GM12801 (cell line): ENCODE measurements around the gene IGSF8.

Source experiments
- TF ChIP-seq, protein P1 (sequence below): IDR thresholded peaks from one replicate; pipeline ENCODE4 v1.5.1; 2011; ENCODE audit warnings: control low read depth; ENCODE audit not compliant: insufficient read length; ENCODE audit errors: extremely low read depth

Gene IGSF8

DNA sequence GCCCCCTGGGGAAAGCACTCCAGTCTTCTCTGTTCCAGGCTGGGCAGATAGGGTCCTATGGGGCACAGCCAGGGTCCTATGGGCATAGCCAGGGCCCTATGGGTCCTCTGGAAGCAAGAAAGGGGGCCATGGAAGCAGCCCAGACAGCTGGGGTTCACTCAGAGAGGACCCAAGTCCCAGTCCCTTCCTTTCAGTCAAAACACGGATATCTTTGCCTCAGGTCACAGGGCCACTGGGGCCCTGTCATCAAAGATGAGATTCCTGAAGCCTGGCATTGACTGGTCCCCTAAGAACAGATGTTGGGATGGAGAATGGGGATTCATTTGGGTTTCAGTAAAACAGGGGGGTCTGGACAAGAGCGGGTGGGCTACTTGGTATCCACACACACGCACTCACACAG is 8.5 kb downstream of the IGSF8 start:
- TF ChIP-seq, protein P1, sequence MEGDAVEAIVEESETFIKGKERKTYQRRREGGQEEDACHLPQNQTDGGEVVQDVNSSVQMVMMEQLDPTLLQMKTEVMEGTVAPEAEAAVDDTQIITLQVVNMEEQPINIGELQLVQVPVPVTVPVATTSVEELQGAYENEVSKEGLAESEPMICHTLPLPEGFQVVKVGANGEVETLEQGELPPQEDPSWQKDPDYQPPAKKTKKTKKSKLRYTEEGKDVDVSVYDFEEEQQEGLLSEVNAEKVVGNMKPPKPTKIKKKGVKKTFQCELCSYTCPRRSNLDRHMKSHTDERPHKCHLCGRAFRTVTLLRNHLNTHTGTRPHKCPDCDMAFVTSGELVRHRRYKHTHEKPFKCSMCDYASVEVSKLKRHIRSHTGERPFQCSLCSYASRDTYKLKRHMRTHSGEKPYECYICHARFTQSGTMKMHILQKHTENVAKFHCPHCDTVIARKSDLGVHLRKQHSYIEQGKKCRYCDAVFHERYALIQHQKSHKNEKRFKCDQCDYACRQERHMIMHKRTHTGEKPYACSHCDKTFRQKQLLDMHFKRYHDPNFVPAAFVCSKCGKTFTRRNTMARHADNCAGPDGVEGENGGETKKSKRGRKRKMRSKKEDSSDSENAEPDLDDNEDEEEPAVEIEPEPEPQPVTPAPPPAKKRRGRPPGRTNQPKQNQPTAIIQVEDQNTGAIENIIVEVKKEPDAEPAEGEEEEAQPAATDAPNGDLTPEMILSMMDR: no peak

GRCh38 chr1:160087118-160087662 is 11.2 kb downstream of the IGSF8 start:
- TF ChIP-seq, protein P1: no peak

DNA sequence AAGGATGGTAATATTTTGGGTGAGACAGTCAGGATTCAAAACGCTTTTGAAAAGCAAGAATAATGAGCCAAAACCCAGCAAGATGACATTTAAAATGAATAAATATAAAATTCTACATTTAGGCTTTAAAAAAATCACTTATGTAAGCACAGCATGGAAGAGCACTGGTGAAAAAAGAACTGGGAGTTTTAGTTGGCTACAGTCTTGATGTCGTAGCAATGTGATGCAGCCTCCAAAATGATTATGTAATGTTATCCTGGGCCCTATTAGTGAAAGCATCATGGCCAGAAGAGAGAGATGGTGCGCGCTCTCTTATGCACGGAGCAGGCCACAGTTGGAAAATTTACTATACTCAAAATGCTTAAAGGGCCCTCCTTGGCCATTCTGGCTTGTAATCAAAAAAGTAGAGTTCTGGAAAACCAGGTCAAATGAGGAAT is 11.9 kb downstream of the IGSF8 start:
- TF ChIP-seq, protein P1: no peak

DNA sequence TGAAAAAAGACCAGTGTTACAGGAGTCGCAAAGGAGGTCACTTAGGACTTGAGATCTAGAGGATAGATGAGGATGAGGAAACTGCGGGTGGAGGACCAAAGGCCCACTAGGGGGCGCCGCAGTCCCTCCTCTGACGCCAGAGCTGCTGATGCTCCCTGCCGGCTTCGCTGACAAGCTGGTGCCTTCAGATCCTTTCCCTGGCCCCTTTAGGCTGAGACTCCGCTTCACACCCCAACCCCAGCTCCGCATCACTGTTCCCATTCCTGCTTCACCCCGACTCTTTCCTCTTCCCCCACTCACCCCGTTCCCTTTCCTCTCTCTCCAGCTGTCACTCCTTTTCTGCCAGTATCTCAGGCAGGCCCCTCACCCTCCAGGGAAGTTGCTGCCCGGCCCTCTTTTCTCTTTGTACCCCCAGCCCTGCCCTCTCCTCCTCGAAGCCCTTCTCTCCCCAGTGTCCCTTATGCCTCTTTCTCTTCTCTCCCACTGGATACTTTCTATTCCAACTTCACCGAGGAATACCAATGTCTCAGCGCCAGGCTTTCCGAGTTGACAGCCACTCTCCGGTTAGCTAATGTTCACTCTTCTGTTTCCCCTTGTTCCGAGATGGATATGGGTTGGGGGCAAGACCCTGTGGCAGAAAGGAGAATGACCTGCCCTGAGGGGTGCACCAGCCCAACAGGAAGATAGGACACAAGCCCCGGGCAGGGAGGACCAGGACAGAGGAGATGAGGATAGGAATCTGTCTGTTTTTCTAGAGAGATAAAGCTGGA is 12.5 kb downstream of the IGSF8 start:
- TF ChIP-seq, protein P1: no peak

DNA sequence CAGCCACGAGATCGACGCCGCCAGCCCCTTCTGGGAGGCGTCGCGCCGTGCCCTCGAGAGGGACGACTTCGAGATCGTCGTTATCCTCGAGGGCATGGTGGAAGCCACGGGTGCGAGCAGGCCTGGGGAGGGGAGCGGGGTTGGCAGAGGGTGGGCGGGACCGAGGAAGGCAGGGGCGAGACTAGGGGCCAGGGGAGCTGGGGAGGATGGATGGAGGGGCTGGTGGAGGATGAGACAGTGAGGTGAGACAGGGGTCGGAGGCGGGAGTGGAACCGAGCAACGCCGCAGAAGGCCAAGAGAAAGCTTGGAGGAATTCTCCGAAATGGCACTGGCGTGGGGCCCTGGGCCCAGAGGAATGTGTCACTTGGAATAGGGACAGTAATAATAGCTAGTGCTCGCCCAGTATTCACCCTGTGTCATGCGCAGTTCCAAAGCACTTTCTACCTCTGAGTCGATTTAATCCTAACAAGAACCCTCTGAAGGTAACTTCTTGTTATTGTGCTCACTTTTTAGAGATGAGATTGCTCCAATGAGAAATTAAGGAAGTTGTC is 13.6 kb downstream of the IGSF8 start:
- TF ChIP-seq, protein P1: no peak

DNA sequence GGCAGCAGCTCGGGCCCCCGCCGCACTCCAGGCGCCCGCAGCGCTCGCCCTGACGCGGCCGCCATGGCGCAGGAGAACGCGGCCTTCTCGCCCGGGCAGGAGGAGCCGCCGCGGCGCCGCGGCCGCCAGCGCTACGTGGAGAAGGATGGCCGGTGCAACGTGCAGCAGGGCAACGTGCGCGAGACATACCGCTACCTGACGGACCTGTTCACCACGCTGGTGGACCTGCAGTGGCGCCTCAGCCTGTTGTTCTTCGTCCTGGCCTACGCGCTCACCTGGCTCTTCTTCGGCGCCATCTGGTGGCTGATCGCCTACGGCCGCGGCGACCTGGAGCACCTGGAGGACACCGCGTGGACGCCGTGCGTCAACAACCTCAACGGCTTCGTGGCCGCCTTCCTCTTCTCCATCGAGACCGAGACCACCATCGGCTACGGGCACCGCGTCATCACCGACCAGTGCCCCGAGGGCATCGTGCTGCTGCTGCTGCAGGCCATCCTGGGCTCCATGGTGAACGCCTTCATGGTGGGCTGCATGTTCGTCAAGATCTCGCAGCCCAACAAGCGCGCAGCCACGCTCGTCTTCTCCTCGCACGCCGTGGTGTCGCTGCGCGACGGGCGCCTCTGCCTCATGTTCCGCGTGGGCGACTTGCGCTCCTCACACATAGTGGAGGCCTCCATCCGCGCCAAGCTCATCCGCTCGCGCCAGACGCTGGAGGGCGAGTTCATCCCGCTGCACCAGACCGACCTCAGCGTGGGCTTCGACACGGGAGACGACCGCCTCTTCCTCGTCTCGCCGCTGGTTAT is 14.2 kb downstream of the IGSF8 start:
- TF ChIP-seq, protein P1: no peak

DNA sequence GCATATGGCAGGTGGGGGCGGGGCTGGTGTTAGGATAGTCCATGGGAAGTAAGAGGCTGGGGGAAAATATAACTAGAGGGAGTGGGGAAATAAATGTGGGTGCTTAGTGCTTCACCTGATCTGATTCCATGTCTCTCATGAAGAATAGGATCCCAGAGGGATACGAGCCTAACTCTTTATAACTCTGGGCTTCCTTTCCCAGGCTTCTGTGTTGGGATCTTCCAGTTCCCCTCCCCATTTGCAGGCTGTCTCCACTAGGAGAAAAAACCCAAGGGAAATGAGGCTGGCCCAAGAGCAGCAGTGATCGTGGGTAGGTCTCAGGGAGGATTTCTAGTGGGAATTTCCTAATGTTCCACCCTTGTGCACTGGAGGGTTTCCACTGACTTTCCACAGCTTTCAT is 15.5 kb downstream of the IGSF8 start:
- TF ChIP-seq, protein P1: no peak
